GM23248 (cell line): ENCODE results near the gene LPP.

ENCODE experiments used
- EZH2 ChIP-seq: fragments of 200-600 bp; sonication (generic); IDR thresholded peaks from 2 replicates; pipeline ENCODE4 v1.6.1; 2018; ENCODE audit warnings: antibody characterized with exemption, mild to moderate bottlenecking; ENCODE audit not compliant: insufficient read depth, poor library complexity, severe bottlenecking
- EZH2phosphoT487 ChIP-seq: fragments of 200-600 bp; sonication (generic); IDR thresholded peaks from 2 replicates; pipeline ENCODE4 v1.6.1; 2018; ENCODE audit warnings: antibody characterized with exemption, moderate library complexity, mild to moderate bottlenecking, low read depth; ENCODE audit not compliant: insufficient read depth

GRCh38 chr3:188343894-188344293, 189.9 kb downstream of the LPP start:
- TF ChIP-seq EZH2 (no peak), EZH2phosphoT487 (no peak)
